A549 (cell line): Measurements from ENCODE around the gene LIN7A. TPM values are rescaled to one million over a fixed set of nuclear protein-coding genes. Genes with fewer than 3 reads are reported as not detected.

Experiments used
- ATAC-seq, 2 experiments: fragments of 200-7000 bp in 1 of 2; fragments of >200 bp in 1 of 2; cut with Nextera tagmentation in 1 of 2; cut with Tn5 transposase in 1 of 2; 3 replicates each; pipeline versions ENCODE4 v1.8.0 to v1.9.1; 2018 to 2020; ENCODE audit warnings: mild to moderate bottlenecking in 1 of 2, moderate library complexity in 1 of 2
- CTCF ChIA-PET: fragments of 300-600 bp; sonication (Branson Sonifier 250); formaldehyde crosslinking; extraction: SDS; loops from one replicate; lab custom pipeline; 2021; ENCODE audit warnings: antibody characterized with exemption, inconsistent platforms; lab: Yijun Ruan, JAX
- POLR2A ChIA-PET: fragments of 350-600 bp; formaldehyde crosslinking; extraction: SDS; loops from one replicate; lab custom pipeline; 2021; ENCODE audit warnings: antibody characterized with exemption, inconsistent platforms; lab: Yijun Ruan, JAX
- DNase-seq, 2 experiments: peaks; one replicate each; pipeline versions ENCODE4 v3.0.0 to v3.0.0-alpha.2; 2011 to 2016; ENCODE audit warnings: low read depth in 1 of 2, low spot score in 1 of 2
- FAIRE-seq: peaks from 2 replicates; lab custom pipeline; 2011; peaks lifted over from hg19 to GRCh38; lab: Jason Lieb, UNC
- H3K27ac ChIP-seq, 2 experiments: fragments of >200 bp; sonication (Bioruptor Twin); formaldehyde crosslinking; 3 replicates each; pipeline ENCODE4 v1.5.1; 2016 to 2017
- H3K4me1 ChIP-seq: fragments of >200 bp; sonication (Bioruptor Twin); formaldehyde crosslinking; 3 replicates; pipeline ENCODE4 v1.6.1; 2016
- H3K4me2 ChIP-seq: fragments of >200 bp; sonication (Bioruptor Twin); formaldehyde crosslinking; 3 replicates; pipeline ENCODE4 v1.6.1; 2016
- H3K4me3 ChIP-seq: fragments of >200 bp; sonication (Bioruptor Twin); formaldehyde crosslinking; 3 replicates; pipeline ENCODE4 v1.5.1; 2016
- H3K9me3 ChIP-seq: fragments of >200 bp; sonication (Bioruptor Twin); formaldehyde crosslinking; 3 replicates; pipeline ENCODE4 v1.6.1; 2016
- CBX2 ChIP-seq: fragments of 200-600 bp; sonication (generic); IDR thresholded peaks from 2 replicates; pipeline ENCODE4 v1.6.1; 2016; ENCODE audit warnings: low read depth, mild to moderate bottlenecking, borderline replicate concordance
- CBX8 ChIP-seq: fragments of 200-600 bp; sonication (generic); IDR thresholded peaks from 2 replicates; pipeline ENCODE4 v1.6.1; 2016
- CEBPB ChIP-seq, 2 experiments: fragments of >200 bp in 1 of 2; sonication (Bioruptor Twin) in 1 of 2; formaldehyde crosslinking in 1 of 2; IDR thresholded peaks; 2 replicates each; pipeline ENCODE4 v1.6.1; 2012 to 2016
- CHD4 ChIP-seq: fragments of 200-600 bp; sonication (generic); IDR thresholded peaks from 2 replicates; pipeline ENCODE4 v1.6.1; 2016; ENCODE audit warnings: antibody characterized with exemption, mild to moderate bottlenecking, borderline replicate concordance
- ESRRA ChIP-seq: fragments of 150-350 bp; IDR thresholded peaks from 2 replicates; pipeline ENCODE4 v1.6.1; 2014; ENCODE audit warnings: mild to moderate bottlenecking, low read length, borderline replicate concordance
- GATA3 ChIP-seq: IDR thresholded peaks from 2 replicates; pipeline ENCODE4 v1.6.1; 2012; ENCODE audit warnings: borderline replicate concordance
- HDAC2 ChIP-seq: fragments of 200-600 bp; sonication (generic); IDR thresholded peaks from 2 replicates; pipeline ENCODE4 v1.6.1; 2016
- HOXB5 ChIP-seq: fragments of 250-450 bp; sonication (Bioruptor Pico); IDR thresholded peaks from 2 replicates; pipeline ENCODE4 v1.5.0; 2020; ENCODE audit warnings: mild to moderate bottlenecking, moderate library complexity
- JUNB ChIP-seq: fragments of >200 bp; sonication (Bioruptor Twin); formaldehyde crosslinking; IDR thresholded peaks from 2 replicates; pipeline ENCODE4 v1.6.1; 2016
- KDM1A ChIP-seq: fragments of 200-600 bp; sonication (generic); IDR thresholded peaks from 2 replicates; pipeline ENCODE4 v1.6.1; 2016; ENCODE audit warnings: low read depth, mild to moderate bottlenecking
- MAFK ChIP-seq: fragments of 450-650 bp; IDR thresholded peaks from 2 replicates; pipeline ENCODE4 v1.6.1; 2014; ENCODE audit not compliant: partially characterized antibody
- MYC ChIP-seq: IDR thresholded peaks from 2 replicates; pipeline ENCODE4 v1.6.1; 2012; ENCODE audit warnings: mild to moderate bottlenecking, inconsistent platforms, low read length, improper control_type of control experiment, borderline replicate concordance
- POLR2A ChIP-seq: IDR thresholded peaks from 2 replicates; pipeline ENCODE4 v1.6.1; 2012; ENCODE audit warnings: mild to moderate bottlenecking, low read length
- POLR2AphosphoS2 ChIP-seq: conservative IDR thresholded peaks from 2 replicates; pipeline ENCODE4 v1.6.1; 2012; ENCODE audit warnings: low read length, improper control_type of control experiment, inconsistent platforms
- RARB ChIP-seq: fragments of 250-450 bp; sonication (Bioruptor Pico); IDR thresholded peaks from 2 replicates; pipeline ENCODE4 v1.8.0; 2021; ENCODE audit warnings: mild to moderate bottlenecking, moderate library complexity
- RCOR1 ChIP-seq: fragments of 150-350 bp; IDR thresholded peaks from 2 replicates; pipeline ENCODE4 v1.6.1; 2014; ENCODE audit warnings: antibody characterized with exemption, low read length, low read depth
- SMC3 ChIP-seq: fragments of >200 bp; sonication (Bioruptor Twin); formaldehyde crosslinking; IDR thresholded peaks from 3 replicates; pipeline ENCODE4 v1.6.1; 2018; ENCODE audit warnings: inconsistent platforms
- TP53 ChIP-seq: fragments of 250-450 bp; sonication (Bioruptor Pico); IDR thresholded peaks from 2 replicates; pipeline ENCODE4 v1.5.0; 2021; ENCODE audit warnings: mild to moderate bottlenecking, moderate library complexity
- ZC3H11A ChIP-seq: fragments of 450-650 bp; IDR thresholded peaks from 2 replicates; pipeline ENCODE4 v1.6.1; 2014; ENCODE audit warnings: antibody characterized with exemption, mild to moderate bottlenecking
- ZNF302 ChIP-seq: fragments of 250-450 bp; sonication (Bioruptor Pico); IDR thresholded peaks from 2 replicates; pipeline ENCODE4 v1.9.0; 2021; ENCODE audit warnings: inconsistent platforms, mild to moderate bottlenecking, moderate library complexity
- WGBS: methylation state at CpG from one replicate; pipeline ENCODE4 v1.1.6; 2017; ENCODE audit errors: missing lambda C conversion rate; 5-methylcytosine and 5-hydroxymethylcytosine counted together
- polyA plus RNA-seq, 4 experiments: library from polyadenylated mRNA; depleted of rRNA in 3 of 4; stranded (reverse); fragments of >200 nt; fragmentation: RNase III in 1 of 4; extraction: RNeasy Plus Mini Kit Qiagen cat#74134 plus additional on column Dnase treatment in 1 of 4; gene quantifications; 2 replicates in 3 of 4; 3 replicates in 1 of 4; pipeline ENCODE4 v1.2.3, GENCODE V29; 2011 to 2017
- TF ChIP-seq, protein P1 (sequence below): fragments of 250-450 bp; sonication (Bioruptor Pico); IDR thresholded peaks from 2 replicates; pipeline ENCODE4 v1.5.0; 2020; ENCODE audit warnings: low read depth, mild to moderate bottlenecking, moderate library complexity
- TF ChIP-seq, protein P2 (sequence below): fragments of 150-350 bp; IDR thresholded peaks from 2 replicates; pipeline ENCODE4 v1.6.1; 2014; ENCODE audit warnings: low read depth, mild to moderate bottlenecking, low read length
- TF ChIP-seq, protein P3 (sequence below): fragments of 200-600 bp; sonication (generic); IDR thresholded peaks from 2 replicates; pipeline ENCODE4 v1.6.1; 2016; ENCODE audit warnings: antibody characterized with exemption, mild to moderate bottlenecking, moderate library complexity
- TF ChIP-seq, protein P4 (sequence below): fragments of 250-450 bp; sonication (Bioruptor Pico); IDR thresholded peaks from 2 replicates; pipeline ENCODE4 v1.5.0; 2021; ENCODE audit warnings: mild to moderate bottlenecking, moderate library complexity, borderline replicate concordance
- TF ChIP-seq, protein P5 (sequence below): fragments of >200 bp; sonication (Bioruptor Twin); formaldehyde crosslinking; IDR thresholded peaks from 2 replicates; pipeline ENCODE4 v1.6.1; 2016
- TF ChIP-seq, protein P6 (sequence below): IDR thresholded peaks from 2 replicates; pipeline ENCODE4 v1.6.1; 2012; ENCODE audit warnings: low read depth, borderline replicate concordance

The LIN7A gene
- polyA plus RNA-seq, 2 of the 4 experiments (the other 2 are of a cell fraction) = 0.23 to 2.6 TPM

DNA sequence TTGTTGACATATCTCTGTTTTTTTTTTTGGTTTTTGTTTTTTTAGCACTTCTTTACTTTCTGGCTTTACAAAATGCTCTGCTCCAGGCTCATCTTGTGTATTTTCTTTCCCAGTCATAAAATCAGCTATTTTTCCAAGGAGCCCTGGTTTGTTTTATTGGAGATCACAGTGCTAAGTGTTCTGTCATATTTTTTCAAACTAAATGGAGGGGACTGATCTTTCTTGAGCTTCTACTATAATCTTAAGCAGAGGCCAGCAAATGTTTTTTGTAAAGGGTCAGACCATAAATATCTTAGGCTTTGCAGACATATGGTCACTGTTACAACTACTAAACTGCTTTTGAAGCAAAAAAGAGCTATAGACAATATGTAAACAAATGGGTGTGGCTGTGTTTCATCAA lies 30.6 kb upstream of the LIN7A start (continued):
- TF ChIP-seq CBX2 = no peak
- no peak for TF ChIP-seq ZC3H11A
- no peak for TF ChIP-seq RCOR1
- no peak for TF ChIP-seq POLR2AphosphoS2
- no peak for TF ChIP-seq POLR2A

DNA sequence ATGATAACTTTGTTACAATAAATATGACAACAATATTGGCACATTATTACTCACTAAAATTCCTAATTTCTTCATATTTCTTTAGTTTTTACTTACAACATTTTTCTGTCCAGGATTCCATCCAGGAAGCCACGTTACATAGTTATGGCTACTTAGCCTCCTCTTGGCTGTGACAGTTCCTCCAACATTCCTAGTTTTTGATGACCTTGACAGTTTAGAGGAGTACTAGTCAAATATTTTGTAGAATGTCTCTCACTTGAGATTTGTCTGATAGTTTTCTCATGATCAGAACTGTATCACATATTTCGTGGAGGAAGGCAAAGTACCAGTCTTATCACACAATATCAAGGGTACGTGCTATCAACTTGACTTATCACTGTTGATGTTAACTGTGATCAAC lies 29.8 kb upstream of the LIN7A start:
- DNase-seq (no peak), FAIRE-seq (no peak)
- Histone ChIP-seq H3K27ac (no peak overlapping the region), H3K4me1 (no peaks in the 10 kb centered on the region)
- POLR2A ChIA-PET = no interaction called here
- TF ChIP-seq, protein P1, sequence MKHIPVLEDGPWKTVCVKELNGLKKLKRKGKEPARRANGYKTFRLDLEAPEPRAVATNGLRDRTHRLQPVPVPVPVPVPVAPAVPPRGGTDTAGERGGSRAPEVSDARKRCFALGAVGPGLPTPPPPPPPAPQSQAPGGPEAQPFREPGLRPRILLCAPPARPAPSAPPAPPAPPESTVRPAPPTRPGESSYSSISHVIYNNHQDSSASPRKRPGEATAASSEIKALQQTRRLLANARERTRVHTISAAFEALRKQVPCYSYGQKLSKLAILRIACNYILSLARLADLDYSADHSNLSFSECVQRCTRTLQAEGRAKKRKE (CRISPR knock-in tag) = no peak
- TF ChIP-seq MAFK = peak; percentile 71
- TF ChIP-seq, all 56 proteins: peak for 1
- no peak for ATAC-seq
- no peak overlapping the region for H3K4me3 ChIP-seq
- H3K9me3 ChIP-seq = no peaks in the 10 kb centered on the region
- H3K4me2 ChIP-seq = no peak overlapping the region
- CTCF ChIA-PET = no interaction called here
- WGBS = 15% methylated on average over 3 of the region's 3 CpGs

DNA sequence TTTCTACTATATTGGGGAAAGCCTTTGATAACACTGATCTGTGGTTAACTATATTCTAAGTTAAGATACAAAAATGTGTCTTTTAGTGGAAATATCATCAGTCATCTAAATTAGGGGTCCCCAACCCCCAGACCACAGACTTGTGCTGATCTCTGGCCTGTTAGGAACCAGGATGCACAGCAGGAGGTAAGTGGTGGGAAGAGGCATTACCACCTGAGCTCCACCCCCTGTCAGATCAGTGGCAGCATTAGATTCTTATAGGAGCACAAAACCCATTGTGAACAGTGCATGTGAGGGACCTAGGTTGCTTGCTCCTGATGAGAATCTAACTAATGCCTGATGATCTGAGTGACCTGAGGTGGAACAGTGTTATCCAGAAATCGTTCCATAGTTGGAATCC lies 28.3 kb upstream of the LIN7A start:
- H3K4me1 ChIP-seq = no peaks in the 10 kb centered on the region
- no peak overlapping the region for H3K4me2 ChIP-seq
- ChIA-PET POLR2A (no interaction called here), CTCF (no interaction called here)
- no peak overlapping the region for H3K4me3 ChIP-seq
- WGBS = 0% methylated on average over 1 of the region's 1 CpG
- ATAC-seq (no peak), FAIRE-seq (no peak), DNase-seq (no peak)
- H3K9me3 ChIP-seq = no peaks in the 10 kb centered on the region
- no peak overlapping the region for H3K27ac ChIP-seq
- TF ChIP-seq ZNF302 (no peak), POLR2A (no peak), GATA3 (no peak), HOXB5 (CRISPR knock-in tag) (no peak), CBX8 (no peak), HDAC2 (no peak), JUNB (no peak), CHD4 (no peak), MAFK (no peak), RARB (no peak)
- TF ChIP-seq, protein P2, sequence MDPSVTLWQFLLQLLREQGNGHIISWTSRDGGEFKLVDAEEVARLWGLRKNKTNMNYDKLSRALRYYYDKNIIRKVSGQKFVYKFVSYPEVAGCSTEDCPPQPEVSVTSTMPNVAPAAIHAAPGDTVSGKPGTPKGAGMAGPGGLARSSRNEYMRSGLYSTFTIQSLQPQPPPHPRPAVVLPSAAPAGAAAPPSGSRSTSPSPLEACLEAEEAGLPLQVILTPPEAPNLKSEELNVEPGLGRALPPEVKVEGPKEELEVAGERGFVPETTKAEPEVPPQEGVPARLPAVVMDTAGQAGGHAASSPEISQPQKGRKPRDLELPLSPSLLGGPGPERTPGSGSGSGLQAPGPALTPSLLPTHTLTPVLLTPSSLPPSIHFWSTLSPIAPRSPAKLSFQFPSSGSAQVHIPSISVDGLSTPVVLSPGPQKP = no peak
- TF ChIP-seq, protein P3, sequence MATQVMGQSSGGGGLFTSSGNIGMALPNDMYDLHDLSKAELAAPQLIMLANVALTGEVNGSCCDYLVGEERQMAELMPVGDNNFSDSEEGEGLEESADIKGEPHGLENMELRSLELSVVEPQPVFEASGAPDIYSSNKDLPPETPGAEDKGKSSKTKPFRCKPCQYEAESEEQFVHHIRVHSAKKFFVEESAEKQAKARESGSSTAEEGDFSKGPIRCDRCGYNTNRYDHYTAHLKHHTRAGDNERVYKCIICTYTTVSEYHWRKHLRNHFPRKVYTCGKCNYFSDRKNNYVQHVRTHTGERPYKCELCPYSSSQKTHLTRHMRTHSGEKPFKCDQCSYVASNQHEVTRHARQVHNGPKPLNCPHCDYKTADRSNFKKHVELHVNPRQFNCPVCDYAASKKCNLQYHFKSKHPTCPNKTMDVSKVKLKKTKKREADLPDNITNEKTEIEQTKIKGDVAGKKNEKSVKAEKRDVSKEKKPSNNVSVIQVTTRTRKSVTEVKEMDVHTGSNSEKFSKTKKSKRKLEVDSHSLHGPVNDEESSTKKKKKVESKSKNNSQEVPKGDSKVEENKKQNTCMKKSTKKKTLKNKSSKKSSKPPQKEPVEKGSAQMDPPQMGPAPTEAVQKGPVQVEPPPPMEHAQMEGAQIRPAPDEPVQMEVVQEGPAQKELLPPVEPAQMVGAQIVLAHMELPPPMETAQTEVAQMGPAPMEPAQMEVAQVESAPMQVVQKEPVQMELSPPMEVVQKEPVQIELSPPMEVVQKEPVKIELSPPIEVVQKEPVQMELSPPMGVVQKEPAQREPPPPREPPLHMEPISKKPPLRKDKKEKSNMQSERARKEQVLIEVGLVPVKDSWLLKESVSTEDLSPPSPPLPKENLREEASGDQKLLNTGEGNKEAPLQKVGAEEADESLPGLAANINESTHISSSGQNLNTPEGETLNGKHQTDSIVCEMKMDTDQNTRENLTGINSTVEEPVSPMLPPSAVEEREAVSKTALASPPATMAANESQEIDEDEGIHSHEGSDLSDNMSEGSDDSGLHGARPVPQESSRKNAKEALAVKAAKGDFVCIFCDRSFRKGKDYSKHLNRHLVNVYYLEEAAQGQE = no peak

DNA sequence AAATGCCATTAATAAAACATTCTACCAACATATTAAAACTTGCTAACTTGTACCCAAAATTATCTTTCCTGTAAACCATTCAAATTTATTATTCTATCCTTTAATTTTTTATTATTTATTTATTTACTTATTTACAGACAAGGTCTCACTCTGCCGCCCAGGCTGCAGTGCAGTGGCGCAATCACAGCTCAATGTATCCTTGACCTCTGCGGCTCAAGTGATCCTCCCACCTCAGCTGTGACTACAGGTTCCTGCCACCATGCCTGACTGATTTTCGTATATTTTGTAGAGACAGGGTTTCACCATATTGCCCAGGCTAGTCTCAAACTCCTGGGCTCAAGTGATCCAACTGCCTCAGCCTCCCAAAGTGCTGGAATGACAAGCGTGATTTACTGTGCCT lies 20.4 kb upstream of the LIN7A start:
- ATAC-seq (no peak), FAIRE-seq (no peak)
- POLR2A ChIA-PET = no interaction called here
- TF ChIP-seq, protein P4, sequence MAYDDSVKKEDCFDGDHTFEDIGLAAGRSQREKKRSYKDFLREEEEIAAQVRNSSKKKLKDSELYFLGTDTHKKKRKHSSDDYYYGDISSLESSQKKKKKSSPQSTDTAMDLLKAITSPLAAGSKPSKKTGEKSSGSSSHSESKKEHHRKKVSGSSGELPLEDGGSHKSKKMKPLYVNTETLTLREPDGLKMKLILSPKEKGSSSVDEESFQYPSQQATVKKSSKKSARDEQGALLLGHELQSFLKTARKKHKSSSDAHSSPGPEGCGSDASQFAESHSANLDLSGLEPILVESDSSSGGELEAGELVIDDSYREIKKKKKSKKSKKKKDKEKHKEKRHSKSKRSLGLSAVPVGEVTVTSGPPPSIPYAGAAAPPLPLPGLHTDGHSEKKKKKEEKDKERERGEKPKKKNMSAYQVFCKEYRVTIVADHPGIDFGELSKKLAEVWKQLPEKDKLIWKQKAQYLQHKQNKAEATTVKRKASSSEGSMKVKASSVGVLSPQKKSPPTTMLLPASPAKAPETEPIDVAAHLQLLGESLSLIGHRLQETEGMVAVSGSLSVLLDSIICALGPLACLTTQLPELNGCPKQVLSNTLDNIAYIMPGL = no peak
- TF ChIP-seq ESRRA (no peak), MYC (no peak), TP53 (CRISPR knock-in tag) (no peak), CEBPB (IDR thresholded peaks at IDR 0.05) (no peak), KDM1A (no peak), JUNB (no peak), CHD4 (no peak), RCOR1 (no peak), CBX2 (no peak), SMC3 (no peak)
- TF ChIP-seq, protein P5, sequence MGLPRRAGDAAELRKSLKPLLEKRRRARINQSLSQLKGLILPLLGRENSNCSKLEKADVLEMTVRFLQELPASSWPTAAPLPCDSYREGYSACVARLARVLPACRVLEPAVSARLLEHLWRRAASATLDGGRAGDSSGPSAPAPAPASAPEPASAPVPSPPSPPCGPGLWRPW = no peak
- TF ChIP-seq, protein P6, sequence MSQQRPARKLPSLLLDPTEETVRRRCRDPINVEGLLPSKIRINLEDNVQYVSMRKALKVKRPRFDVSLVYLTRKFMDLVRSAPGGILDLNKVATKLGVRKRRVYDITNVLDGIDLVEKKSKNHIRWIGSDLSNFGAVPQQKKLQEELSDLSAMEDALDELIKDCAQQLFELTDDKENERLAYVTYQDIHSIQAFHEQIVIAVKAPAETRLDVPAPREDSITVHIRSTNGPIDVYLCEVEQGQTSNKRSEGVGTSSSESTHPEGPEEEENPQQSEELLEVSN = no peak

More for the DNA sequence above, 20.4 kb upstream of the LIN7A start:
- Histone ChIP-seq H3K9me3 (no peaks in the 10 kb centered on the region), H3K4me3 (no peak overlapping the region), H3K4me1 (no peaks in the 10 kb centered on the region), H3K4me2 (no peak overlapping the region), H3K27ac (no peak overlapping the region)
- CTCF ChIA-PET = no interaction called here
- no peak for DNase-seq
- 71% methylated on average over 5 of the region's 5 CpGs for WGBS
